Neural cell (in vitro differentiated cells): ENCODE results near the gene IRF4. TPM values are rescaled to one million over a fixed set of nuclear protein-coding genes. Genes with fewer than 3 reads are reported as not detected.

Source experiments
- H2AFZ ChIP-seq: fragments of 200-600, 300-800 bp; sonication (generic), shearing (Covaris generic); 2 replicates; pipeline ENCODE4 v1.6.0; 2014; ENCODE audit warnings: low read depth, mild to moderate bottlenecking, antibody characterized with exemption, low read length, moderate library complexity
- H3F3A ChIP-seq: fragments of 200-600 bp; shearing (Covaris generic); 2 replicates; pipeline ENCODE4 v1.6.1; 2016; ENCODE audit warnings: mild to moderate bottlenecking, moderate library complexity, mixed read lengths, antibody characterized with exemption, low read length; ENCODE audit not compliant: insufficient read depth, poor library complexity, severe bottlenecking
- H3K27ac ChIP-seq: fragments of 200-600, 300-800 bp; sonication (generic), shearing (Covaris generic); 2 replicates; pipeline ENCODE4 v1.5.1; 2014; ENCODE audit warnings: mild to moderate bottlenecking, low read length, moderate library complexity
- H3K27me3 ChIP-seq: fragments of 300-800, 200-600 bp; sonication (generic), shearing (Covaris generic); 2 replicates; pipeline ENCODE4 v1.6.0; 2014; ENCODE audit warnings: mild to moderate bottlenecking, low read depth, low read length, moderate library complexity; ENCODE audit not compliant: insufficient read depth
- H3K36me3 ChIP-seq: fragments of 300-800, 200-600 bp; sonication (generic), shearing (Covaris generic); 2 replicates; pipeline ENCODE4 v1.5.1; 2014; ENCODE audit warnings: mild to moderate bottlenecking, antibody characterized with exemption, low read length, moderate library complexity; ENCODE audit not compliant: insufficient read depth
- H3K4me2 ChIP-seq: fragments of 300-800, 200-600 bp; sonication (generic), shearing (Covaris generic); 2 replicates; pipeline ENCODE4 v1.6.0; 2014; ENCODE audit warnings: mild to moderate bottlenecking, low read length
- H3K4me3 ChIP-seq: fragments of 300-800, 200-600 bp; sonication (generic), shearing (Covaris generic); 2 replicates; pipeline ENCODE4 v1.5.1; 2014; ENCODE audit warnings: mild to moderate bottlenecking, low read length, moderate library complexity
- H3K79me2 ChIP-seq: fragments of 200-600 bp; shearing (Covaris generic); replicated peaks from 2 replicates; pipeline ENCODE4 v1.6.0; 2014; ENCODE audit warnings: mild to moderate bottlenecking, low read length, moderate library complexity; ENCODE audit not compliant: insufficient read depth
- H3K9ac ChIP-seq: fragments of 300-800, 200-600 bp; sonication (generic), shearing (Covaris generic); 2 replicates; pipeline ENCODE4 v1.6.1; 2016; ENCODE audit warnings: mild to moderate bottlenecking, low read length, mixed read lengths
- H3K9me2 ChIP-seq: fragments of 200-600 bp; shearing (Covaris generic); 2 replicates; pipeline ENCODE4 v1.6.1; 2016; ENCODE audit warnings: mild to moderate bottlenecking, low read length, mixed read lengths; ENCODE audit not compliant: insufficient read depth
- H3K9me3 ChIP-seq: fragments of 200-600, 300-800 bp; sonication (generic), shearing (Covaris generic); 2 replicates; pipeline ENCODE4 v1.6.1; 2016; ENCODE audit warnings: mild to moderate bottlenecking, mixed run types, low read length, moderate library complexity, mixed read lengths
- H4K20me1 ChIP-seq: fragments of 200-600 bp; shearing (Covaris generic); 2 replicates; pipeline ENCODE4 v1.6.1; 2016; ENCODE audit warnings: mild to moderate bottlenecking, mixed run types; ENCODE audit not compliant: insufficient read depth
- CTCF ChIP-seq: fragments of 450-650 bp; IDR thresholded peaks from 2 replicates; pipeline ENCODE4 v1.5.1; 2014; ENCODE audit warnings: antibody characterized with exemption, mild to moderate bottlenecking, moderate library complexity; ENCODE audit not compliant: poor library complexity, severe bottlenecking
- EP300 ChIP-seq: fragments of 450-650 bp; conservative IDR thresholded peaks from 2 replicates; pipeline ENCODE4 v1.6.1; 2014; ENCODE audit warnings: antibody characterized with exemption, mild to moderate bottlenecking, moderate library complexity; ENCODE audit not compliant: poor library complexity, severe bottlenecking
- EZH2 ChIP-seq: fragments of 200-600, 300-800 bp; shearing (Covaris generic), sonication (generic); IDR thresholded peaks from 2 replicates; pipeline ENCODE4 v1.6.1; 2014; ENCODE audit warnings: antibody characterized with exemption, low read length, borderline replicate concordance, mild to moderate bottlenecking; ENCODE audit not compliant: insufficient read depth, poor library complexity, severe bottlenecking
- MXI1 ChIP-seq: fragments of 450-650 bp; conservative IDR thresholded peaks from 2 replicates; pipeline ENCODE4 v1.6.1; 2014; ENCODE audit warnings: antibody characterized with exemption, mild to moderate bottlenecking; ENCODE audit not compliant: poor library complexity, severe bottlenecking
- POLR2AphosphoS5 ChIP-seq: IDR thresholded peaks from 2 replicates; pipeline ENCODE4 v1.6.1; 2012
- RAD21 ChIP-seq: fragments of 450-650 bp; conservative IDR thresholded peaks from 2 replicates; pipeline ENCODE4 v1.6.1; 2014; ENCODE audit warnings: antibody characterized with exemption, mild to moderate bottlenecking, moderate library complexity
- SMC3 ChIP-seq: fragments of 450-650 bp; conservative IDR thresholded peaks from 2 replicates; pipeline ENCODE4 v1.6.1; 2014; ENCODE audit warnings: antibody characterized with exemption, mild to moderate bottlenecking, moderate library complexity; ENCODE audit not compliant: poor library complexity
- TAF1 ChIP-seq: IDR thresholded peaks from 2 replicates; pipeline ENCODE4 v1.6.1; 2012; ENCODE audit warnings: low read depth
- polyA plus RNA-seq: library from polyadenylated mRNA; depleted of rRNA; stranded (reverse); fragments of >200 nt; gene quantifications from 2 replicates; pipeline ENCODE4 v1.2.3, GENCODE V29; 2014
- TF ChIP-seq, protein P1 (sequence below): IDR thresholded peaks from 2 replicates; pipeline ENCODE4 v1.6.1; 2012; ENCODE audit warnings: borderline replicate concordance

The IRF4 gene
- polyA plus RNA-seq, 1 donor from 2014 or later: 0.05 TPM

DNA sequence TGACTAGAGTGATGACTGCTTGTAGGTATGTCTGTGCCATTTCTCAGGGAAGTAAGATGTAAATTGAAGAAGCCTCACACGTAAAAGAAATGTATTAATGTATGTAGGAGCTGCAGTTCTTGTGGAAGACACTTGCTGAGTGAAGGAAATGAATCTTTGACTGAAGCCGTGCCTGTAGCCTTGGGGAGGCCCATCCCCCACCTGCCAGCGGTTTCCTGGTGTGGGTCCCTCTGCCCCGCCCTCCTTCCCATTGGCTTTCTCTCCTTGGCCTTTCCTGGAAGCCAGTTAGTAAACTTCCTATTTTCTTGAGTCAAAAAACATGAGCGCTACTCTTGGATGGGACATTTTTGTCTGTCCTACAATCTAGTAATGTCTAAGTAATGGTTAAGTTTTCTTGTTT is 16.6 kb downstream of the IRF4 start:
- no peaks in the 10 kb centered on the region for H3F3A ChIP-seq
- no peaks in the 10 kb centered on the region for H3K79me2 ChIP-seq
- TF ChIP-seq CTCF (no peak), MXI1 (no peak), SMC3 (no peak), TAF1 (no peak), EZH2 (no peak), EP300 (no peak), POLR2AphosphoS5 (no peak), RAD21 (no peak)
- TF ChIP-seq, protein P1, sequence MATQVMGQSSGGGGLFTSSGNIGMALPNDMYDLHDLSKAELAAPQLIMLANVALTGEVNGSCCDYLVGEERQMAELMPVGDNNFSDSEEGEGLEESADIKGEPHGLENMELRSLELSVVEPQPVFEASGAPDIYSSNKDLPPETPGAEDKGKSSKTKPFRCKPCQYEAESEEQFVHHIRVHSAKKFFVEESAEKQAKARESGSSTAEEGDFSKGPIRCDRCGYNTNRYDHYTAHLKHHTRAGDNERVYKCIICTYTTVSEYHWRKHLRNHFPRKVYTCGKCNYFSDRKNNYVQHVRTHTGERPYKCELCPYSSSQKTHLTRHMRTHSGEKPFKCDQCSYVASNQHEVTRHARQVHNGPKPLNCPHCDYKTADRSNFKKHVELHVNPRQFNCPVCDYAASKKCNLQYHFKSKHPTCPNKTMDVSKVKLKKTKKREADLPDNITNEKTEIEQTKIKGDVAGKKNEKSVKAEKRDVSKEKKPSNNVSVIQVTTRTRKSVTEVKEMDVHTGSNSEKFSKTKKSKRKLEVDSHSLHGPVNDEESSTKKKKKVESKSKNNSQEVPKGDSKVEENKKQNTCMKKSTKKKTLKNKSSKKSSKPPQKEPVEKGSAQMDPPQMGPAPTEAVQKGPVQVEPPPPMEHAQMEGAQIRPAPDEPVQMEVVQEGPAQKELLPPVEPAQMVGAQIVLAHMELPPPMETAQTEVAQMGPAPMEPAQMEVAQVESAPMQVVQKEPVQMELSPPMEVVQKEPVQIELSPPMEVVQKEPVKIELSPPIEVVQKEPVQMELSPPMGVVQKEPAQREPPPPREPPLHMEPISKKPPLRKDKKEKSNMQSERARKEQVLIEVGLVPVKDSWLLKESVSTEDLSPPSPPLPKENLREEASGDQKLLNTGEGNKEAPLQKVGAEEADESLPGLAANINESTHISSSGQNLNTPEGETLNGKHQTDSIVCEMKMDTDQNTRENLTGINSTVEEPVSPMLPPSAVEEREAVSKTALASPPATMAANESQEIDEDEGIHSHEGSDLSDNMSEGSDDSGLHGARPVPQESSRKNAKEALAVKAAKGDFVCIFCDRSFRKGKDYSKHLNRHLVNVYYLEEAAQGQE: no peak
- H3K9me3 ChIP-seq: peaks cover 3% of the 10 kb centered on the region
- no peak overlapping the region for H2AFZ ChIP-seq
- H4K20me1 ChIP-seq: no peaks in the 10 kb centered on the region
- no peaks in the 10 kb centered on the region for H3K27me3 ChIP-seq
- H3K9me2 ChIP-seq: no peaks in the 10 kb centered on the region
- no peak overlapping the region for H3K4me2 ChIP-seq
- H3K9ac ChIP-seq: no peak overlapping the region
- H3K36me3 ChIP-seq: no peaks in the 10 kb centered on the region
- no peak overlapping the region for H3K4me3 ChIP-seq
- H3K27ac ChIP-seq: no peak overlapping the region

DNA sequence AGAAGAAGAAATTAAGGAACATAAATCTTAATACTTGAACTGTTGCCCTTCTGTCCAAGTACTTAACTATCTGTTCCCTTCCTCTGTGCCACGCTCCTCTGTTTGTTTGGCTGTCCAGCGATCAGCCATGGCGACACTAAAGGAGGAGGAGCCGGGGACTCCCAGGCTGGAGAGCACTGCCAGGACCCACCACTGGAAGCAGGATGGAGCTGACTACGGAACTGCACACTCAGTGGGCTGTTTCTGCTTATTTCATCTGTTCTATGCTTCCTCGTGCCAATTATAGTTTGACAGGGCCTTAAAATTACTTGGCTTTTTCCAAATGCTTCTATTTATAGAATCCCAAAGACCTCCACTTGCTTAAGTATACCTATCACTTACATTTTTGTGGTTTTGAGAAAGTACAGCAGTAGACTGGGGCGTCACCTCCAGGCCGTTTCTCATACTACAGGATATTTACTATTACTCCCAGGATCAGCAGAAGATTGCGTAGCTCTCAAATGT is 17.1 kb downstream of the IRF4 start:
- Histone ChIP-seq H3K27ac (no peak overlapping the region), H3K9me3 (peaks cover 3% of the 10 kb centered on the region), H3F3A (no peaks in the 10 kb centered on the region), H3K27me3 (no peaks in the 10 kb centered on the region), H3K9me2 (no peaks in the 10 kb centered on the region), H3K79me2 (no peaks in the 10 kb centered on the region), H3K9ac (no peak overlapping the region), H3K36me3 (no peaks in the 10 kb centered on the region), H3K4me2 (no peak overlapping the region), H4K20me1 (no peaks in the 10 kb centered on the region), H3K4me3 (no peak overlapping the region), H2AFZ (no peak overlapping the region)
- TF ChIP-seq TAF1 (no peak), EZH2 (no peak)
